ENCODE results near the gene GLCCI1. TPM values are rescaled to one million over a fixed set of nuclear protein-coding genes. Genes with fewer than 3 reads are reported as not detected.

GLCCI1 gene
- total and polyA plus RNA-seq, 2 donors (not counting 3 experiments of a cell fraction or from before 2014, with no cell fraction given), result 2.3 to 5.6 TPM

GRCh38 chr7:7920056-7920455 lies 48.5 kb upstream of the GLCCI1 start:
- H3K9me3 ChIP-seq (replicated peaks; ENCODE audit: control insufficient read depth, insufficient read depth, low read length), result no peaks in the 10 kb centered on the region
- no peaks in the 10 kb centered on the region for H3K27me3 ChIP-seq (ENCODE audit: control insufficient read depth in 2 of 2, insufficient read depth in 2 of 2, low read length in 2 of 2)
- POLR2A ChIA-PET, result interaction anchor here (1.1 kb wide), 1 partner anchor 49 kb away, joined by 3 read pairs; the partner anchor contains the start of gene GLCCI1
- no peak overlapping the region for H3K9ac ChIP-seq (replicated peaks; ENCODE audit: extremely low read depth, insufficient read depth, low read length)
- no peaks in the 10 kb centered on the region for H3K36me3 ChIP-seq (ENCODE audit: control insufficient read depth in 2 of 2, extremely low read depth in 1 of 2, insufficient read depth in 2 of 2, low read length in 2 of 2)
- no peak overlapping the region for H3K4me2 ChIP-seq (ENCODE audit: insufficient read depth, low read length)
- no peaks in the 10 kb centered on the region for H4K20me1 ChIP-seq (replicated peaks; ENCODE audit: control insufficient read depth, extremely low read depth, insufficient read depth, low read length)
- no peak overlapping the region for H3K27ac ChIP-seq (ENCODE audit: insufficient read depth, low read depth, low read length)
- intact Hi-C loops (cut with micrococcal nuclease), result no loop called here
- dilution Hi-C loops (cut with MboI; ENCODE audit: extremely low pct_ligation_motif_present, low sequenced_read_pairs), result no loop called here
- H3K79me2 ChIP-seq (ENCODE audit: control insufficient read depth, insufficient read depth, low read length), result no peaks in the 10 kb centered on the region
- H3K9me1 ChIP-seq (replicated peaks; ENCODE audit: control insufficient read depth, extremely low read depth, insufficient read depth, low read length), result no peaks in the 10 kb centered on the region
- CTCF ChIA-PET, result interaction anchor here (1.1 to 1.6 kb wide), 4 partner anchors 9 to 240 kb away, joined by 3 to 4 read pairs (median 3); no protein-coding TSS in a partner anchor
- H3K4me3 ChIP-seq (replicated peaks in 1 of 3; ENCODE audit: insufficient read depth in 1 of 3, low read depth in 1 of 3, low read length in 3 of 3), result no peak overlapping the region
- no TSS peak for BruUV-seq (replicated peaks)
- no peak for FAIRE-seq
- no peak for DNase-seq (ENCODE audit: low read depth, low spot score)
- TF ChIP-seq, protein P1, sequence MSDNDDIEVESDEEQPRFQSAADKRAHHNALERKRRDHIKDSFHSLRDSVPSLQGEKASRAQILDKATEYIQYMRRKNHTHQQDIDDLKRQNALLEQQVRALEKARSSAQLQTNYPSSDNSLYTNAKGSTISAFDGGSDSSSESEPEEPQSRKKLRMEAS (IDR thresholded peaks at IDR 0.05; ENCODE audit: insufficient read depth, insufficient read length), result no peak
- TF ChIP-seq MYC (IDR thresholded peaks at IDR 0.05; ENCODE audit: low read depth, low read length) (no peak), GATA2 (IDR thresholded peaks at IDR 0.05; ENCODE audit: insufficient read depth, insufficient read length, low read depth, low read length) (no peak), JUN (IDR thresholded peaks at IDR 0.05; ENCODE audit: borderline replicate concordance, insufficient read depth, insufficient read length, low read depth) (no peak), POLR2AphosphoS5 (IDR thresholded peaks at IDR 0.05; ENCODE audit: insufficient read depth, low read depth, low read length) (no peak), CTCF (IDR thresholded peaks at IDR 0.05; ENCODE audit: extremely low read depth in 1 of 2, insufficient read depth in 1 of 2, low read depth in 1 of 2, low read length in 2 of 2) (no peak), POLR2A (IDR thresholded peaks at IDR 0.05; ENCODE audit: low read depth, low read length) (no peak), EZH2 (IDR thresholded peaks at IDR 0.05; ENCODE audit: borderline replicate concordance, low read depth, low read length, severe bottlenecking) (no peak), FOS (IDR thresholded peaks at IDR 0.05; ENCODE audit: borderline replicate concordance, insufficient read depth, low read length) (no peak)
- no peaks in the 10 kb centered on the region for H3K4me1 ChIP-seq (ENCODE audit: control insufficient read depth, extremely low read depth, insufficient read depth, low read length)
- H2AFZ ChIP-seq (ENCODE audit: low read depth, low read length), result no peak overlapping the region
